Measurements from ENCODE around the gene ZNF684. TPM values are rescaled to one million over a fixed set of nuclear protein-coding genes. Genes with fewer than 3 reads are reported as not detected.

ZNF684 gene
- total and polyA plus RNA-seq, 2 of the 8 experiments (the other 6 are each of a cell fraction or from before 2014, with no cell fraction given) = 2.4 to 9.3 TPM

DNA sequence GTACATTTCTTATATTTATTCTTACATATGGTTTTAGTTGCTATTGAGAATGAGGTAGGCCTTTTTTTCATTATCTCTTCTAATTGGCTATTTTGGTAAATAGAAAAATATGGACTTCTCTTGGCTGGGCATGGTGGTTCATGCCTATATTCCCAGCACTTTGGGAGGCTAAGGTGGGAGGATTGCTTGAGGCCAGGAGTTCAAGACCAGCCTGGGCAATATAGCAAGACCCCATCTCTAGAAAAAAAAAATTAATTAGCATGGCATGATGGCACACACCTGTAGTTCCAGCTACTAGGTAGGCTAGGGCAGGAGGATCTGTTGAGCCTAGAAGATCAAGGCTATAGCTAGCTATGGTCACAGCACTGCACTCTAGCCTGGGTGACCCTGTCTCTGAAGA lies 3.2 kb downstream of the ZNF684 start:
- Histone ChIP-seq H4K20me1 (replicated peaks in 1 of 2; ENCODE audit: control insufficient read depth in 1 of 2, insufficient read depth in 2 of 2, low read length in 2 of 2) (no peaks in the 10 kb centered on the region), H3K4me1 (replicated peaks in 1 of 4; ENCODE audit: control insufficient read depth in 3 of 4, insufficient read depth in 4 of 4, low read length in 3 of 4) (no peaks in the 10 kb centered on the region), H4K91ac (replicated peaks; ENCODE audit: insufficient read length, low read length) (no peak overlapping the region), H2AK5ac (ENCODE audit: low read depth, low read length) (no peak overlapping the region), H3K27ac (ENCODE audit: low read depth, low read length) (no peak overlapping the region), H3K36me3 (ENCODE audit: control insufficient read depth in 2 of 4, insufficient read depth in 4 of 4, low read length in 3 of 4) (no peaks in the 10 kb centered on the region), H4K8ac (ENCODE audit: extremely low read depth, insufficient read depth, low read length) (no peak overlapping the region), H2BK120ac (replicated peaks; ENCODE audit: low read depth, low read length) (no peak overlapping the region), H3K79me2 (ENCODE audit: control insufficient read depth in 1 of 2, insufficient read depth in 2 of 2, low read length in 2 of 2) (0 out of 4 replicates have a peak, but pooled peaks cover 0 to 2% of the 10 kb centered on the region in 2 experiments), H3K79me1 (ENCODE audit: low read depth, low read length) (no peaks in the 10 kb centered on the region), H3K4ac (replicated peaks; ENCODE audit: insufficient read length, low read depth, low read length) (no peak overlapping the region), H4K5ac (ENCODE audit: insufficient read length, low read depth, low read length) (no peak overlapping the region), H2BK12ac (ENCODE audit: low read depth, low read length) (no peak overlapping the region), H2AFZ (ENCODE audit: low read length) (no peak overlapping the region), H3K56ac (replicated peaks; ENCODE audit: insufficient read length, low read depth, low read length) (no peak overlapping the region), H3K4me3 (ENCODE audit: extremely low read depth in 1 of 4, insufficient read depth in 2 of 4, low read depth in 3 of 4, low read length in 4 of 4) (no peak overlapping the region), H2BK5ac (ENCODE audit: low read depth, low read length) (no peak overlapping the region), H3K23ac (ENCODE audit: insufficient read length) (no peak overlapping the region), H3K27me3 (replicated peaks in 1 of 4; ENCODE audit: control insufficient read depth in 3 of 4, extremely low read depth in 1 of 4, insufficient read depth in 3 of 4, low read length in 3 of 4) (no peaks in the 10 kb centered on the region), H3K9ac (replicated peaks in 1 of 4; ENCODE audit: extremely low read depth in 1 of 4, low read depth in 3 of 4, low read length in 3 of 4) (no peak overlapping the region), H3K14ac (ENCODE audit: insufficient read length) (no peak overlapping the region), H2BK15ac (ENCODE audit: low read length) (no peak overlapping the region), H3K9me3 (ENCODE audit: insufficient read depth in 2 of 2, low read depth in 1 of 2, low read length in 1 of 2) (no peaks in the 10 kb centered on the region), H2BK20ac (ENCODE audit: low read length) (no peak overlapping the region), H3K4me2 (ENCODE audit: insufficient read depth in 1 of 2, low read depth in 2 of 2, low read length in 2 of 2) (no peak overlapping the region), H3K18ac (ENCODE audit: extremely low read depth, low read length) (no peak overlapping the region), H3K23me2 (ENCODE audit: low read depth, low read length) (peaks cover 11% of the 10 kb centered on the region)
- no peak for FAIRE-seq
- no peak for DNase-seq (ENCODE audit: low read depth in 1 of 2, low spot score in 2 of 2)
- POLR2A ChIA-PET (ENCODE audit: partially characterized antibody) = no interaction called here
- CTCF ChIA-PET (ENCODE audit: partially characterized antibody) = no interaction called here
- TF ChIP-seq ASH2L (IDR thresholded peaks at IDR 0.05; ENCODE audit: low read length) = no peak
- no peak for TF ChIP-seq NRF1 (IDR thresholded peaks at IDR 0.05; ENCODE audit: low read depth, low read length)
- TF ChIP-seq MAFK (IDR thresholded peaks at IDR 0.05; ENCODE audit: low read depth, low read length) = no peak
- no peak for TF ChIP-seq CTCF (IDR thresholded peaks at IDR 0.05; ENCODE audit: control extremely low read depth in 1 of 3, insufficient read depth in 1 of 3, low read depth in 1 of 3, low read length in 3 of 3)
- no peak for TF ChIP-seq CEBPB (IDR thresholded peaks at IDR 0.05; ENCODE audit: low read depth, low read length)
- TF ChIP-seq GTF2F1 (IDR thresholded peaks at IDR 0.05; ENCODE audit: borderline replicate concordance, low read depth, low read length) = no peak
- no peak for TF ChIP-seq PHF8 (conservative IDR thresholded peaks at IDR 0.05; ENCODE audit: low read depth, low read length)
- no peak for TF ChIP-seq SP1 (IDR thresholded peaks at IDR 0.05; ENCODE audit: low read depth, low read length)
- no peak for TF ChIP-seq USF2 (IDR thresholded peaks at IDR 0.05; ENCODE audit: low read length)
- no peak for TF ChIP-seq POLR2AphosphoS5 (IDR thresholded peaks at IDR 0.05; ENCODE audit: low read depth, low read length)
- no peak for TF ChIP-seq SIX5 (IDR thresholded peaks at IDR 0.05; ENCODE audit: low read depth, low read length)
- no peak for TF ChIP-seq EZH2 (IDR thresholded peaks at IDR 0.05; ENCODE audit: low read depth, low read length, severe bottlenecking)
- TF ChIP-seq TAF1 (IDR thresholded peaks at IDR 0.05; ENCODE audit: low read depth, low read length) = no peak

Data from H1 (cell line).